Esophagus squamous epithelium (tissue), 5 donors: ENCODE data around the gene DPYSL5. TPM values are rescaled to one million over a fixed set of nuclear protein-coding genes. Genes with fewer than 3 reads are reported as not detected.

Experiments used
- DNase-seq: peaks from one replicate; lab custom pipeline; 2025; lab: John Stamatoyannopoulos, UW
- H3K27ac ChIP-seq, 4 donors: fragments of 200-600 bp; sonication (generic); one replicate each; pipeline ENCODE4 v1.5.1; 2016 to 2019; ENCODE audit warnings: mild to moderate bottlenecking in 1 of 4
- H3K27me3 ChIP-seq, 4 donors: fragments of 200-600 bp; sonication (generic); 1 replicate in 3 of 4; 2 replicates in 1 of 4; pipeline versions ENCODE4 v1.5.1 to v1.6.0; 2017 to 2021; ENCODE audit warnings: antibody characterized with exemption in 1 of 4
- H3K36me3 ChIP-seq, 3 donors: fragments of 200-600 bp; sonication (generic); one replicate each; pipeline ENCODE4 v1.5.1; 2016 to 2019
- H3K4me1 ChIP-seq, 3 donors: fragments of 200-600 bp; sonication (generic); one replicate each; pipeline ENCODE4 v1.5.1; 2017 to 2019
- H3K4me3 ChIP-seq, 4 donors: fragments of 200-600 bp; sonication (generic); 1 replicate in 3 of 4; 2 replicates in 1 of 4; pipeline ENCODE4 v1.5.1; 2016 to 2019; ENCODE audit warnings: mild to moderate bottlenecking in 2 of 4, moderate library complexity in 1 of 4
- H3K9me3 ChIP-seq, 3 donors: fragments of 200-600 bp; sonication (generic); one replicate each; pipeline ENCODE4 v1.5.1; 2016 to 2019
- CTCF ChIP-seq, 6 experiments: fragments of 450-650 bp in 4 of 6; fragments of 200-600 bp in 2 of 6; sonication (generic) in 2 of 6; IDR thresholded peaks; one replicate each; pipeline ENCODE4 v1.5.1; 2016 to 2019; ENCODE audit warnings: antibody characterized with exemption in 6 of 6, mild to moderate bottlenecking in 4 of 6, moderate library complexity in 4 of 6
- POLR2A ChIP-seq, 4 donors: fragments of 450-650 bp; IDR thresholded peaks; one replicate each; pipeline ENCODE4 v1.6.1; 2017; ENCODE audit warnings: antibody characterized with exemption in 4 of 4, mild to moderate bottlenecking in 4 of 4, moderate library complexity in 3 of 4
- WGBS, 2 donors: methylation state at CpG; one replicate each; pipeline ENCODE4 v1.1.5; 2018; 5-methylcytosine and 5-hydroxymethylcytosine counted together
- intact Hi-C: fragments of 100-400 bp; cut with DNase I; formaldehyde crosslinking; loops from one replicate; pipeline ENCODE4 v1.15.0; 2022
- total RNA-seq, 4 donors: library from RNA; depleted of rRNA; stranded (reverse); fragments of >200 nt; gene quantifications; one replicate each; pipeline ENCODE4 v1.1.0, GENCODE V29; 2016
- donor health status: DM: yes; HTN: yes; CAD: no.

Gene DPYSL5
- total RNA-seq, 4 donors from 2014 or later: not detected

DNA sequence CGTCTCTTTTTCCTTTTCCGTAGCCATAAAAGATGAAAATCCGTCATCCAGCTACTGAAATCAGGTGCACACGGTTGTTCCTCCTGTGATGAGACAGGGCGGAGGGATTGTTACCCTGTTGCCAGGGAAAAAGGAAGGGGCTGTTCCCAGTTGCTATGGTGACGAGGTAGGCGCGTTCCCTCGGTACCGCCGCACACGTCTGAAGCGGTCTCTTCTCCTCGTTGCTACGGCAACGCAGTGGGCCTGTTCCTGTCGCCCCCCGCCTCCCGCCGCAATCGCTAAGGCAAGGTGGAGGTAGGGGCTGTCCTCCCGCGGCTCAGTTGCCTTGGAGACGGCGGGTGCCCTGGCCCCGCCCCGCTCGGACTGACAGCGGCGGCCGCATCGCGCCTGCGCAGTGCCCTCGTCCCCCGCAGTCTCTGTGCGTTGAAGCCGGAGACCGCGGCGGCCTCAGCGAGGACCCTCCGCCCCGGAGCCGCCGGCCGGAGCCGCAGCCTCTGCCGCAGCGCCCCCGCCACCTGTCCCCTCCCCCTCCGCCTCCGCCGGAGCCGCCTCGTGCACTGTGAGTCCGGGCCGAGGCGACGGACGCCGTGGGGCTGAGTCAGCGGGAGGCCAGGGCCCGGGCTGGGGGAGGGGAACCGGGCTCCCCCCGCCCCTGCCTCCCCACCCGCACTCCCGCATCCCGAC is 122.5 kb downstream of the DPYSL5 start, which contains the start of gene MAPRE3:
TSS of gene MAPRE3 (plus strand) at position 394 of the 684 bp plus-strand sequence. CDS start 51,582 bp downstream, outside the sequence.
- no peaks in the 10 kb centered on the region for H3K9me3 ChIP-seq
- WGBS, 2 donors: 0% methylated on average over 4 to 12 of the region's 69 CpGs
- intact Hi-C loops: no loop called here
- H3K4me3 ChIP-seq: peak within 1 kb of the TSS; percentile 54 to 86 (median 70)
- H3K27ac ChIP-seq: peak within 1 kb of the TSS; percentile 71 to 86 (median 84)
- TF ChIP-seq POLR2A (IDR thresholded peaks at IDR 0.05) (peak in 1 of 4 donors; percentile 14), CTCF (IDR thresholded peaks at IDR 0.05) (peak in 1 of 6 experiments; percentile 6)
- DNase-seq: no peak
- H3K27me3 ChIP-seq: peaks cover 0 to 20% (median 0%) of the 10 kb centered on the region in 4 donors
- peaks cover 16 to 32% (median 17%) of the 10 kb centered on the region in 3 donors for H3K4me1 ChIP-seq
- no peaks in the 10 kb centered on the region for H3K36me3 ChIP-seq

DNA sequence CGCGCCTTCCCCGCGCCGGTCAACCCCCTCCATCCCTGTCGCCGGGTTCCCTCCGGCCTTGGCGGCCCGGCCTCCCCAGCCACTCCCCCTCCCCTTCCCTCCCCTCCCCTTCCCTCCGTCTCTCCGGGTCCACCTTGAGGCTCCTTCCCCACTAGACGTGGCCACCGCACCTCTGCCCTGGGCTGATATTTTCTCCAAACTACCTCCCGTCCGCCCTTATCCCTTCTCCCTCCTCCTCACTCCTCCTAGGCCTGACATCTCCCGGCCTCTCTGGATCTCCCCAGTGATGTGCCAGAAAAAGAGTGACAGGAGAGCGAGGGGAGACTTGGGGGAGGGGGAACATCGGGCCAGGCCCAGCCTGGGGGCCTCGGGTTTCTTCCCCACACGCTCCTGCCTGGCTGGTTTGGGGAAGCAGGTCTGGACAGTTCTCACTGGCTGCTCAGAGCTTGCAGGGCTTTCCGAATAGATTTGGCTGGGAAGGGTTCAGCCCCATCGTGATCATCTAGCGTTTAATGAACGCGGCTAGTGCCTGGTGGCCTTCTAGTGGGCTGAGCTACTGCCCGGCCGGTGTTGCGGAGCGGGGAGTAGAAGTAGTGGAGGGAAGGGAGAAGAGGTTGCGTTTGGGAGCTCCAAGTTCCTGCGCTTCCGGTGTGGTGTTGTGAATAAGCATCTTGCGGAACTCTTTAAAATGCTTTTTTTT is 123.1 kb downstream of the DPYSL5 start:
- Histone ChIP-seq H3K27ac (peak overlapping the region; percentile 71 to 86 (median 84)), H3K4me3 (peak overlapping the region; percentile 54 to 86 (median 70)), H3K9me3 (no peaks in the 10 kb centered on the region), H3K27me3 (peaks cover 0 to 20% (median 0%) of the 10 kb centered on the region in 4 donors), H3K36me3 (no peaks in the 10 kb centered on the region), H3K4me1 (peaks cover 16 to 38% (median 17%) of the 10 kb centered on the region in 3 donors)
- no peak for DNase-seq
- WGBS, 2 donors: 13 to 17% methylated on average over 14 to 16 of the region's 34 CpGs
- intact Hi-C loops: no loop called here
- TF ChIP-seq POLR2A (IDR thresholded peaks at IDR 0.05): no peak
- TF ChIP-seq CTCF (IDR thresholded peaks at IDR 0.05): no peak

DNA sequence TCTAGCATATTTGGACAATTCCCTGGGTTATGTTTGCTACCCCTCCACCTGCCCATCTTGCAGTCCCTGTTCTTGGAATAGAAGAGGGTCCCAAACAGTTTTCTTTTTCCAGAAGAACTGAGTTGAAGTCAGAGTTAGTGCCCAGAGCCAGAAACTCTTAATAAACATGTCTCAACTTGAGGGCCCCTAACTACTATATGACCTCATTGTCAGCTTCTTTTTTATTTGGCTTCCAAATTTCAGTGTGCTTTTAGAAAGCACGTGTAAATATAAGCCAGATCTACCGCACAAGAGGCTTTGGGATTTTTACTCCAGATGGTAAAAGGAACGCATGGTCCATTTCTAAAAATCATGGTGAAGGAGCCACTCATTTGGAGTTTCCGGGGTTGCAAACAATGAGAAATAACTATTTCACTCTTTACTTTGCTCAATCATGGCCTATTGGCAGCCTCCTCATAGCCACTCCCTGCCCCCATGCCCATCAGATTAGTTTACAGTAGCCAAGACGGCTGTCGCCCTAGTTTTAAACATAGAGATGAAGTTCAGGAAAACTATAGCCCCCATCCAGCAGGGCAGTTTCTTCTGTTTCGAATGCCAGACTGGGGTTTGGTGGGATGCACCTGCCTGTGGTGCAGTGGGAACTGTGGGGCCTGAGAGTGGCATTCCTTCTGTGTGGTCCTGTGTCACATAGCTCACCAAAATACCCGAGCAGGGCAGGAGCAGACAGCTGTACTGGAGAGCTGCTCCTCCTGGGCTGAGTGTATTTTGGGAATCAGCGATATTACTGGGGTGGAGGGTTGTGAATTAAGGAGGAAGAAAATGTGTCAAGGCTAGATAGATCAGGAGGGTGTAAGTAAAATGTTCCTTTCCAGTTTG is 124.2 kb downstream of the DPYSL5 start:
- no peak for DNase-seq
- no peaks in the 10 kb centered on the region for H3K36me3 ChIP-seq
- H3K9me3 ChIP-seq: no peaks in the 10 kb centered on the region
- TF ChIP-seq CTCF (IDR thresholded peaks at IDR 0.05) (no peak), POLR2A (IDR thresholded peaks at IDR 0.05) (no peak)
- intact Hi-C loops: no loop called here
- peaks cover 0 to 19% (median 0%) of the 10 kb centered on the region in 4 donors for H3K27me3 ChIP-seq
- WGBS, 2 donors: 39 to 56% methylated on average over 9 of the region's 9 CpGs
- peak overlapping the region; percentile 71 to 86 (median 84) for H3K27ac ChIP-seq
- H3K4me3 ChIP-seq: peak overlapping the region in 3 of 4 donors; percentile 54 to 86 (median 80)
- H3K4me1 ChIP-seq: peaks cover 16 to 38% (median 17%) of the 10 kb centered on the region in 3 donors

- H3K27ac ChIP-seq: no peak overlapping the region
- 92 to 96% methylated on average over 5 of the region's 5 CpGs for WGBS, 2 donors
- no peaks in the 10 kb centered on the region for H3K9me3 ChIP-seq
- no peaks in the 10 kb centered on the region for H3K36me3 ChIP-seq
- no peak for DNase-seq
- H3K4me1 ChIP-seq: peaks cover 16 to 38% (median 17%) of the 10 kb centered on the region in 3 donors
- intact Hi-C loops: no loop called here
- peaks cover 0 to 5% (median 0%) of the 10 kb centered on the region in 4 donors for H3K27me3 ChIP-seq
- no peak for TF ChIP-seq POLR2A (IDR thresholded peaks at IDR 0.05)
- no peak for TF ChIP-seq CTCF (IDR thresholded peaks at IDR 0.05)
- H3K4me3 ChIP-seq: no peak overlapping the region
Measured at GRCh38 chr2:26974352-26974751, 126.4 kb downstream of the DPYSL5 start.
